Naive thymus-derived CD4-positive, alpha-beta T cell (primary cell): ENCODE measurements around the gene CALU. TPM values are rescaled to one million over a fixed set of nuclear protein-coding genes. Genes with fewer than 3 reads are reported as not detected.

ENCODE experiments used
- ATAC-seq: fragments of 150-1000 bp; cut with Tn5 transposase; 2 replicates; pipeline ENCODE4 v1.10.0; 2021; ENCODE audit warnings: mild to moderate bottlenecking, moderate library complexity
- CTCF ChIA-PET: fragments of 350-600 bp; sonication (Branson Sonifier 250); formaldehyde crosslinking; loops from one replicate; lab custom pipeline; 2021; ENCODE audit warnings: antibody characterized with exemption; lab: Charles Lee
- POLR2A ChIA-PET: fragments of 350-600 bp; sonication (Branson Sonifier 250); formaldehyde crosslinking; loops from one replicate; lab custom pipeline; 2021; ENCODE audit warnings: antibody characterized with exemption, inconsistent platforms; lab: Charles Lee
- DNase-seq, 9 donors: peaks; one replicate each; pipeline versions ENCODE4 v3.0.0 to v3.0.0-alpha.2; 2020 to 2022; ENCODE audit warnings: mixed read lengths in 1 of 9
- H3K27ac ChIP-seq: one replicate; pipeline ENCODE4 v1.7.0; 2013; ENCODE audit warnings: mild to moderate bottlenecking, low read depth, low read length, moderate library complexity
- H3K27me3 ChIP-seq, 2 donors: one replicate each; pipeline ENCODE4 v1.7.0; 2013; ENCODE audit warnings: low read length in 2 of 2, mild to moderate bottlenecking in 2 of 2, moderate library complexity in 2 of 2; ENCODE audit not compliant: control insufficient read depth in 2 of 2, insufficient read depth in 2 of 2
- H3K36me3 ChIP-seq, 3 experiments: 1 replicate in 2 of 3; 2 replicates in 1 of 3; pipeline ENCODE4 v1.7.0; 2013; ENCODE audit warnings: low read length in 3 of 3, mild to moderate bottlenecking in 3 of 3, moderate library complexity in 1 of 3; ENCODE audit not compliant: insufficient read depth in 3 of 3, control insufficient read depth in 2 of 3
- H3K4me1 ChIP-seq, 2 donors: one replicate each; pipeline ENCODE4 v1.7.0; 2013; ENCODE audit warnings: low read length in 2 of 2, mild to moderate bottlenecking in 2 of 2, moderate library complexity in 1 of 2; ENCODE audit not compliant: control insufficient read depth in 2 of 2, insufficient read depth in 2 of 2
- H3K4me3 ChIP-seq: 2 replicates; pipeline ENCODE4 v1.7.0; 2013; ENCODE audit warnings: mild to moderate bottlenecking, low read length
- H3K9me3 ChIP-seq, 3 experiments: 1 replicate in 2 of 3; 2 replicates in 1 of 3; pipeline ENCODE4 v1.7.0; 2013; ENCODE audit warnings: low read length in 3 of 3; ENCODE audit not compliant: control insufficient read depth in 2 of 3
- H3K27ac Mint-ChIP-seq, 9 donors: one replicate each; pipeline ENCODE4 v1.8.0; 2020 to 2022; ENCODE audit warnings: mixed read lengths in 9 of 9, mild to moderate bottlenecking in 8 of 9, moderate library complexity in 5 of 9, inconsistent platforms in 2 of 9
- H3K27me3 Mint-ChIP-seq, 5 donors: one replicate each; pipeline ENCODE4 v1.8.0; 2021 to 2022; ENCODE audit warnings: mixed read lengths in 5 of 5, mild to moderate bottlenecking in 1 of 5
- H3K36me3 Mint-ChIP-seq, 5 donors: one replicate each; pipeline ENCODE4 v1.8.0; 2020 to 2022; ENCODE audit warnings: mixed read lengths in 5 of 5, mild to moderate bottlenecking in 3 of 5, inconsistent platforms in 1 of 5
- H3K4me1 Mint-ChIP-seq, 7 donors: one replicate each; pipeline ENCODE4 v1.8.0; 2020 to 2022; ENCODE audit warnings: mixed read lengths in 7 of 7, mild to moderate bottlenecking in 3 of 7, inconsistent platforms in 1 of 7
- H3K4me3 Mint-ChIP-seq, 10 donors: one replicate each; pipeline ENCODE4 v1.8.0; 2020 to 2022; ENCODE audit warnings: mild to moderate bottlenecking in 10 of 10, mixed read lengths in 10 of 10, moderate library complexity in 6 of 10, inconsistent platforms in 2 of 10
- H3K9me3 Mint-ChIP-seq, 11 donors: one replicate each; pipeline ENCODE4 v1.8.0; 2020 to 2022; ENCODE audit warnings: mixed read lengths in 11 of 11, mild to moderate bottlenecking in 4 of 11, inconsistent platforms in 1 of 11, moderate library complexity in 1 of 11
- intact Hi-C, 2 donors: fragments of 100-400 bp; cut with micrococcal nuclease; formaldehyde crosslinking; loops; one replicate each; pipeline ENCODE4 v1.15.1; 2023
- polyA plus RNA-seq, 2 donors: library from polyadenylated mRNA; unstranded; fragments of 300-500 nt; fragmentation: Illumina TruSeq; gene quantifications; one replicate each; pipeline ENCODE4 v1.2.3, GENCODE V29; 2021
- total RNA-seq, 6 experiments: library from RNA in 5 of 6; stranded (reverse) in 5 of 6; gene quantifications; 1 replicate in 5 of 6; 2 replicates in 1 of 6; pipeline ENCODE4 v1.2.3 and lab custom pipeline; 2021 to 2026

CALU gene
- total and polyA plus RNA-seq, 7 experiments from 2014 or later, result 18.6 to 36.2 (median 22.2) TPM

DNA sequence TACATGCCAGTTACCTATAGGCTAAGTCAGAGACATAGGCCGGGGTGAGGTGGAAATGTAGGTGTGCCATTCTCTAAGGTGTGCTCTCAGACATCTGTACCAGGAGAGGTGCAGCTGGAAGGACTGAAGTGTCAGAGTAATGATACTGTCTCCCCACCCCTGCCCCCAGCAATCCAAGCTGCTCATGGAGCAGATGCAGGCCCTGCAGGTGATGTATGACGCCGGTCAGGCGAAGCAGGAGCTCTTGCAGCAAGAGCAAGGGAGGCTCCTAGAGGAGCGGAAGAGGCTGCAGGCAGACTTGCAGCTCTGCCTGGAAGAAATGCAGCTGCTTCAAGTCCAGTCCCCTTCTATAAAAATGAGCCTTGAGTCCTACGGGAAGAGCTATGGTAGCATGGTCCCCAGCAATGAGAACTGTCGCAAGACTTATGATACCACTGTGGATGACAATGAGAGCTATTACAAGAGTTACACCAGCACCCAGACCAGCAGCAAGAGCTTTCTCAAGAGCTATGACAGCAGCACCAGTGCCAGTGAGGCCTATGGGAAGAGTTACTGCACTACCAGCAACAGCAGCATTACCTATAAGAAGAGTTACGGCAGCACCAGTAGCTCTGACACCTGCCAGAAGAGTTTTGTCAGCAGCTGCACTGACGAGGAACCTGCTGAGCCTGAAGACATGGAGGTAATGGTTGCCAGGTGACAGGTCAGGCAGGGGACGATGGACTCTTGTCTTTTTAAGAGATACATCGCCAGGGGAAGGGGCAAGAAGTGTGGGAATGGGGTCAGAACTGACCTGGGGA lies 72.7 kb downstream of the CALU start:
- no peak overlapping the region for H3K4me3 ChIP-seq
- no peaks in the 10 kb centered on the region for H3K27me3 ChIP-seq
- DNase-seq, result no peak
- H3K27ac Mint-ChIP-seq, result no peak overlapping the region
- no peak overlapping the region for H3K4me3 Mint-ChIP-seq
- H3K4me1 ChIP-seq, result no peaks in the 10 kb centered on the region
- H3K36me3 Mint-ChIP-seq, result peaks cover 0 to 3% (median 0%) of the 10 kb centered on the region in 5 donors
- H3K27me3 Mint-ChIP-seq, result peaks cover 0 to 2% (median 0%) of the 10 kb centered on the region in 5 donors
- H3K36me3 ChIP-seq, result no peaks in the 10 kb centered on the region
- no peak for ATAC-seq
- no peak overlapping the region for H3K27ac ChIP-seq
- H3K9me3 Mint-ChIP-seq, result no peaks in the 10 kb centered on the region
- H3K9me3 ChIP-seq, result no peaks in the 10 kb centered on the region
- H3K4me1 Mint-ChIP-seq, result peaks cover 0 to 3% (median 0%) of the 10 kb centered on the region in 7 donors
- intact Hi-C loops, result no loop called here
- CTCF ChIA-PET, result no interaction called here
- POLR2A ChIA-PET, result no interaction called here

DNA sequence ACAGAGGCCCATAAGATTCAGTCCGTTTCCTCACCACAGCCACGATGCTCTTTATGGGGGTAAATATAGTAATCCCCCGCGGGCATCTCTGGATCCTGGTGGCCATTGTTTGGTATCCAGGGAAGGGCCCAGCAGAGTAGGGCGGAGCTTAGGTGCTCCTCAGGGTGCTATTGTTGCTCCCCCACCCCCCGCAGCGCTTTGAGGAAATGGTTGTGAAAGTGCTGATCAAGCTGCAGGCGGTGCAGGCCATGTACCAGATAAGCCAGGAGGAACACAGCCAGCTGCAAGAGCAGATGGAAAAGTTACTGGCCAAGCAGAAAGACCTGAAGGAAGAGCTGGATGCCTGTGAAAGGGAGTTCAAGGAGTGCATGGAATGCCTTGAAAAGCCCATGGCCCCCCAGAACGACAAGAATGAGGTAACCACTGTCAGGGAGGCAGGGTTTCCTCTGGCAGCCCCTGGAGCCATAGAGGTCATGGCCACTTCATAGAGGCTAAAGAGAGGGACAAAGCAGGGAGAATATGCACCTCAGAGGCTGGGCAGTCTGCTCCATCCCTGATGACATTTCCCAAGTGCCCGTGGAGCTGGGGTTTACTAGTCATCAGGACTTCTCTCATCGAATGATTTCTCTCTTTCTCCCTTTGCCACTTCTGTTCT lies 73.5 kb downstream of the CALU start:
- ChIA-PET CTCF (no interaction called here), POLR2A (no interaction called here)
- ATAC-seq (no peak), DNase-seq (no peak)
- intact Hi-C loops, result no loop called here
- Mint-ChIP-seq H3K27me3 (peaks cover 0 to 2% (median 0%) of the 10 kb centered on the region in 5 donors), H3K27ac (no peak overlapping the region), H3K36me3 (peaks cover 0 to 3% (median 0%) of the 10 kb centered on the region in 5 donors), H3K4me1 (peaks cover 0 to 3% (median 0%) of the 10 kb centered on the region in 7 donors), H3K4me3 (no peak overlapping the region), H3K9me3 (peaks cover 0 to under 1% (median 0%) of the 10 kb centered on the region in 11 donors)
- H3K36me3 ChIP-seq, result no peaks in the 10 kb centered on the region
- H3K27ac ChIP-seq, result no peak overlapping the region
- H3K4me1 ChIP-seq, result no peaks in the 10 kb centered on the region
- H3K27me3 ChIP-seq, result no peaks in the 10 kb centered on the region
- no peak overlapping the region for H3K4me3 ChIP-seq
- no peaks in the 10 kb centered on the region for H3K9me3 ChIP-seq

DNA sequence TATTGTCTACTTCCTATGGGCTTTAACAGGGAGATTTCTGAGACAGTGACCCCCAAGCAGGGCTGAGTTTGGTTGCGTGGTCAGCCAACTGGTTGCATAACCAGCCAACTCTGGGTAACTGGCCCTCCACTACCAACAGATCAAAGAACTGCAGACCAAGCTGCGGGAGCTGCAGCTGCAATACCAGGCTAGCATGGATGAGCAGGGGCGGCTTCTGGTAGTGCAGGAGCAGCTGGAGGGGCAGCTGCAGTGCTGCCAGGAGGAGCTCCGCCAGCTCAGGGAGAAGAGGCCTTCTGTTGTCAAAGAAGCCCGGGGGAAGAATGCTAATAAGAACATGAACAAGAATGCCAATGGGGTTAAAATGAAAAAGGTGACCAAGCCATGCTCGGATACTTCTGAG lies 75.3 kb downstream of the CALU start:
- Mint-ChIP-seq H3K4me1 (peaks cover 0 to 5% (median 1%) of the 10 kb centered on the region in 7 donors), H3K9me3 (peaks cover 0 to 2% (median 0%) of the 10 kb centered on the region in 11 donors), H3K36me3 (no peaks in the 10 kb centered on the region), H3K4me3 (no peak overlapping the region), H3K27ac (no peak overlapping the region), H3K27me3 (peaks cover 0 to 2% (median 0%) of the 10 kb centered on the region in 5 donors)
- ChIA-PET POLR2A (no interaction called here), CTCF (no interaction called here)
- intact Hi-C loops, result no loop called here
- Histone ChIP-seq H3K4me1 (no peaks in the 10 kb centered on the region), H3K36me3 (no peaks in the 10 kb centered on the region), H3K27me3 (no peaks in the 10 kb centered on the region), H3K9me3 (no peaks in the 10 kb centered on the region), H3K4me3 (no peak overlapping the region), H3K27ac (no peak overlapping the region)
- DNase-seq, result no peak
- no peak for ATAC-seq

DNA sequence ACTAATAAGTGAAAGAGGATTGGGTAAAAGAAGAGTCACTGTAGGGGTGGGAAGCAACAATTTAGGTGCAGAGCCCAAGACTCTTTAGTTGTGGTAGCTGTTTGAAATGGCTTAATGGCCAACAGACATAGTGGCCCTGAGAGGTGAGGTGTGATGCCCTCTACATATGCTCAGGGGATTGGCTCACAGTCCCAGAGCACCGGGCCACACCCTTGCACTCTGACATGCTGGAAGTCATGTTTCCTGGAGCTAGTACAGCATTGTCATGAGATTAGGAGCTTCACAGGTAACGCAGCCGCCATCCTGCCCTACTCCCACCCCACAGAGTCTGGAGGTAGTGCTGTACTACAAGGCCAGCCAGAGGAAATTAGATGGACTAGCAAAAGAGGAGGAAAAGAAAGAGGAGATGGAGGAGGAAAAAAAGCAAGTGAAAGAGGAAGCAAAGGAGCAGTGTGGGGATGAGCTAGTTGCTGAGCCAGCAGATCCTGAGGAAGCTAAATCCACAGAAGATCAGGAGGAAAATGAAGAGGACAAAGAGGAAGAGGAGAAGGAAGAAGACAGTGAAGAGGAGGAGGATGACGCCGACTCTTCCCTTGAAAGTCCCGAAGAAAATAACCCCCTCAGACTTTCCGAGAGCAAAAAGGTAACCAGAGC lies 76.3 kb downstream of the CALU start:
- CTCF ChIA-PET, result interaction anchor here (0.6 kb wide), 1 partner anchor 28 kb away, joined by 3 read pairs; no protein-coding TSS in a partner anchor
- no peak overlapping the region for H3K27ac Mint-ChIP-seq

DNA sequence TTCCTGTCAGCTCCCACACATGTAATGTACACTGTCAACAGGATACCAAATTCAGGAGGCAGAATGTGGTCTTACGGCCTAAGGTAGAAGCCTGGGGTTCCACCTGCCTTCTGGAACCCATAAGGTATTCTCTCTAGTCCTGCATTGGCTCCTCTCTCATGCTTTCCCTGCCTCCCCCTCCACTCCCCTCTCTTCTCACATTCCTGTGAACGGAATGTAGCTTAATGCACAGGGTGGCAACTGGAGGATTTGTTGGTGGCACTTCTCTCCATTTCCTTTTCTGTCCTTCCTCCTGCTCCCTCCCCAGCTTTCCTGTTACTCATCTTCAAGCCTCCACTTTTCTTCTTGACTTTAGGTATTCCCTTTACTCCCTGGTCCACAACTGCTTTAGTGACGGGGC lies 79.5 kb downstream of the CALU start:
- ChIA-PET CTCF (no interaction called here), POLR2A (no interaction called here)
- H3K9me3 Mint-ChIP-seq, result peaks cover 0 to 2% (median 0%) of the 10 kb centered on the region in 11 donors
- intact Hi-C loops, result no loop called here
- H3K27ac Mint-ChIP-seq, result no peak overlapping the region
- H3K4me3 ChIP-seq, result no peak overlapping the region
- no peak for ATAC-seq
- H3K27me3 Mint-ChIP-seq, result peaks cover 0 to 14% (median 0%) of the 10 kb centered on the region in 5 donors
- H3K27me3 ChIP-seq, result no peaks in the 10 kb centered on the region
- H3K4me1 Mint-ChIP-seq, result peaks cover 3 to 19% (median 14%) of the 10 kb centered on the region in 7 donors
- H3K9me3 ChIP-seq, result no peaks in the 10 kb centered on the region
- H3K36me3 Mint-ChIP-seq, result no peaks in the 10 kb centered on the region
- no peak overlapping the region for H3K27ac ChIP-seq
- no peak for DNase-seq
- no peak overlapping the region for H3K4me3 Mint-ChIP-seq
- no peaks in the 10 kb centered on the region for H3K36me3 ChIP-seq
- H3K4me1 ChIP-seq, result no peaks in the 10 kb centered on the region

More for the DNA sequence above, 76.3 kb downstream of the CALU start:
- POLR2A ChIA-PET, result no interaction called here
- H3K9me3 ChIP-seq, result no peaks in the 10 kb centered on the region
- H3K4me3 Mint-ChIP-seq, result no peak overlapping the region
- no peaks in the 10 kb centered on the region for H3K4me1 ChIP-seq
- H3K27me3 Mint-ChIP-seq, result peaks cover 0 to 5% (median 0%) of the 10 kb centered on the region in 5 donors
- intact Hi-C loops, result no loop called here
- no peak overlapping the region for H3K4me3 ChIP-seq
- no peaks in the 10 kb centered on the region for H3K27me3 ChIP-seq
- H3K27ac ChIP-seq, result no peak overlapping the region
- ATAC-seq (no peak), DNase-seq (no peak)
- no peaks in the 10 kb centered on the region for H3K36me3 Mint-ChIP-seq
- no peaks in the 10 kb centered on the region for H3K36me3 ChIP-seq
- H3K9me3 Mint-ChIP-seq, result peaks cover 0 to 2% (median 0%) of the 10 kb centered on the region in 11 donors
- H3K4me1 Mint-ChIP-seq, result peaks cover 3 to 15% (median 9%) of the 10 kb centered on the region in 7 donors
